Upper lobe of left lung (tissue), 6 donors: ENCODE results near the gene CMTM1. TPM values are rescaled to one million over a fixed set of nuclear protein-coding genes. Genes with fewer than 3 reads are reported as not detected.

ENCODE experiments used
- ATAC-seq, 2 donors: fragments of 200-7000 bp; cut with Tn5 transposase; one replicate each; pipeline ENCODE4 v1.9.1; 2022; ENCODE audit warnings: mild to moderate bottlenecking in 2 of 2, moderate library complexity in 2 of 2; ENCODE audit not compliant: low FRiP score in 2 of 2
- DNase-seq, 2 donors: peaks; one replicate each; pipeline ENCODE4 v3.0.0-alpha.2; 2019 to 2020
- H3K27ac ChIP-seq, 4 donors: fragments of 200-600 bp; sonication (generic); one replicate each; pipeline ENCODE4 v1.5.1; 2016 to 2019
- H3K27me3 ChIP-seq, 4 donors: fragments of 200-600 bp; sonication (generic); one replicate each; pipeline ENCODE4 v1.5.1; 2017 to 2019
- H3K36me3 ChIP-seq, 4 donors: fragments of 200-600 bp; sonication (generic); one replicate each; pipeline ENCODE4 v1.5.1; 2016 to 2019
- H3K4me1 ChIP-seq, 4 donors: fragments of 200-600 bp; sonication (generic); one replicate each; pipeline ENCODE4 v1.5.1; 2018 to 2019
- H3K4me3 ChIP-seq, 4 donors: fragments of 200-600 bp; sonication (generic); one replicate each; pipeline ENCODE4 v1.5.1; 2017 to 2019; ENCODE audit warnings: mild to moderate bottlenecking in 2 of 4, moderate library complexity in 1 of 4
- H3K9me3 ChIP-seq, 4 donors: fragments of 200-600 bp; sonication (generic); one replicate each; pipeline ENCODE4 v1.5.1; 2018 to 2019
- CTCF ChIP-seq, 6 experiments: fragments of 450-650 bp in 4 of 6; fragments of 200-600 bp in 2 of 6; sonication (generic) in 2 of 6; IDR thresholded peaks; one replicate each; pipeline ENCODE4 v1.5.1; 2016 to 2019; ENCODE audit warnings: antibody characterized with exemption in 6 of 6
- EP300 ChIP-seq, 4 donors: sonication (generic); formaldehyde crosslinking; IDR thresholded peaks; one replicate each; pipeline ENCODE4 v1.5.1; 2017; ENCODE audit warnings: antibody characterized with exemption in 4 of 4, control low read depth in 2 of 4
- POLR2A ChIP-seq, 4 donors: fragments of 450-650 bp; IDR thresholded peaks; one replicate each; pipeline ENCODE4 v1.5.1; 2016 to 2017; ENCODE audit warnings: antibody characterized with exemption in 4 of 4, mild to moderate bottlenecking in 2 of 4
- POLR2AphosphoS5 ChIP-seq, 2 donors: sonication (generic); formaldehyde crosslinking; IDR thresholded peaks; one replicate each; pipeline ENCODE4 v1.5.1; 2017; ENCODE audit warnings: antibody characterized with exemption in 2 of 2
- WGBS, 2 donors: methylation state at CpG; one replicate each; pipeline ENCODE4 v1.1.5; 2017 to 2018; 5-methylcytosine and 5-hydroxymethylcytosine counted together
- total RNA-seq, 6 donors: library from RNA; depleted of rRNA in 4 of 6; stranded (reverse); fragments of >200 nt in 4 of 6; gene quantifications; one replicate each; pipeline versions ENCODE4 v1.1.0 to v1.2.1, GENCODE V29; 2016 to 2021
- donor health status: DM: no; HTN: no; CAD: no; lungs with moderate emphysema.
- donor health status: DM: no; HTN: yes; CAD: no; lungs with severe emphysema.

The CMTM1 gene
- total RNA-seq, 6 donors from 2014 or later: 0.61 to 9.5 (median 2.6) TPM; not detected in 2

GRCh38 chr16:66548868-66549267, 17.4 kb upstream of the CMTM1 start:
- H3K36me3 ChIP-seq: peaks cover 0 to 7% (median 0%) of the 10 kb centered on the region in 4 donors
- peaks cover 35 to 59% (median 44%) of the 10 kb centered on the region in 4 donors for H3K4me1 ChIP-seq
- WGBS, 2 donors: 58 to 74% methylated on average over 9 of the region's 9 CpGs
- H3K4me3 ChIP-seq: peak overlapping the region in 3 of 4 donors; percentile 60 to 82 (median 78)
- H3K27ac ChIP-seq: peak overlapping the region; percentile 96 to 99 (median 98)
- TF ChIP-seq POLR2A (IDR thresholded peaks at IDR 0.05): no peak
- TF ChIP-seq EP300 (IDR thresholded peaks at IDR 0.05): no peak
- no peak for TF ChIP-seq CTCF (IDR thresholded peaks at IDR 0.05)
- no peak for TF ChIP-seq POLR2AphosphoS5 (IDR thresholded peaks at IDR 0.05)
- ATAC-seq (no peak), DNase-seq (no peak)
- H3K27me3 ChIP-seq: no peaks in the 10 kb centered on the region
- no peaks in the 10 kb centered on the region for H3K9me3 ChIP-seq

GRCh38 chr16:66549284-66550131, 16.7 kb upstream of the CMTM1 start, which contains the start of gene TK2:
Gene TK2 (minus strand): TSS chr16:66550122. CDS start chr16:66550061, 61 bp downstream.
- DNase-seq (peak; percentile 69 to 93), ATAC-seq (peak; percentile 62 to 82)
- H3K9me3 ChIP-seq: no peaks in the 10 kb centered on the region
- H3K4me3 ChIP-seq: peak within 1 kb of the TSS; percentile 40 to 82 (median 69)
- H3K4me1 ChIP-seq: peaks cover 38 to 66% (median 46%) of the 10 kb centered on the region in 4 donors
- H3K27me3 ChIP-seq: no peaks in the 10 kb centered on the region
- H3K27ac ChIP-seq: peak within 1 kb of the TSS; percentile 96 to 99 (median 98)
- peaks cover 0 to 4% (median 0%) of the 10 kb centered on the region in 4 donors for H3K36me3 ChIP-seq
- peak in 3 of 4 donors; percentile 13 to 80 (median 79) for TF ChIP-seq POLR2A (IDR thresholded peaks at IDR 0.05)
- no peak for TF ChIP-seq EP300 (IDR thresholded peaks at IDR 0.05)
- TF ChIP-seq POLR2AphosphoS5 (IDR thresholded peaks at IDR 0.05): peak; percentile 4 to 42
- TF ChIP-seq CTCF (IDR thresholded peaks at IDR 0.05): peak in 2 of 6 experiments; percentile 22 to 47
- WGBS, 2 donors: 6 to 17% methylated on average over 16 to 52 of the region's 80 CpGs

- peak overlapping the region in 1 of 4 donors; percentile 62 for H3K4me3 ChIP-seq
- H3K4me1 ChIP-seq: peaks cover 41 to 72% (median 46%) of the 10 kb centered on the region in 4 donors
- 28% methylated on average over 6 of the region's 6 CpGs for WGBS, 2 donors
Observed at GRCh38 chr16:66551348-66551759, 14.9 kb upstream of the CMTM1 start.

GRCh38 chr16:66551788-66552285, 14.4 kb upstream of the CMTM1 start:
- Histone ChIP-seq H3K27me3 (no peaks in the 10 kb centered on the region), H3K4me1 (peaks cover 41 to 67% (median 46%) of the 10 kb centered on the region in 4 donors), H3K36me3 (peaks cover 0 to under 1% (median 0%) of the 10 kb centered on the region in 4 donors), H3K9me3 (no peaks in the 10 kb centered on the region), H3K27ac (peak overlapping the region; percentile 93 to 98 (median 96)), H3K4me3 (peak overlapping the region; percentile 56 to 81 (median 65))
- ATAC-seq (no peak), DNase-seq (no peak)
- TF ChIP-seq EP300 (IDR thresholded peaks at IDR 0.05): no peak
- WGBS, 2 donors: 31% methylated on average over 8 of the region's 8 CpGs

More at GRCh38 chr16:66551348-66551759, 14.9 kb upstream of the CMTM1 start:
- Histone ChIP-seq H3K9me3 (no peaks in the 10 kb centered on the region), H3K36me3 (no peaks in the 10 kb centered on the region), H3K27me3 (no peaks in the 10 kb centered on the region), H3K27ac (peak overlapping the region; percentile 93 to 98 (median 96))
- TF ChIP-seq CTCF (IDR thresholded peaks at IDR 0.05) (peak in 5 of 6 experiments; percentile 44 to 74 (median 52)), POLR2A (IDR thresholded peaks at IDR 0.05) (peak in 1 of 4 donors; percentile 44), POLR2AphosphoS5 (IDR thresholded peaks at IDR 0.05) (peak; percentile 20 to 41), EP300 (IDR thresholded peaks at IDR 0.05) (no peak)
- peak in 1 of 2 donors; percentile 73 for DNase-seq
- ATAC-seq: peak; percentile 34 to 47
